Measurements from ENCODE around the gene CAPZA2. TPM values are rescaled to one million over a fixed set of nuclear protein-coding genes. Genes with fewer than 3 reads are reported as not detected.

Gene CAPZA2
- total RNA-seq, 2 donors from 2014 or later: 88.4 to 144 TPM

GRCh38 chr7:116873619-116874018, 11.2 kb downstream of the CAPZA2 start:
- Mint-ChIP-seq H3K27me3 (no peaks in the 10 kb centered on the region), H3K4me3 (peak overlapping the region; percentile 44)

GRCh38 chr7:116876664-116877442, 14.5 kb downstream of the CAPZA2 start:
- DNase-seq (ENCODE audit: low spot score) (no peak), ATAC-seq (no peak)
- Mint-ChIP-seq H3K27me3 (no peaks in the 10 kb centered on the region), H3K36me3 (no peaks in the 10 kb centered on the region), H3K4me1 (ENCODE audit: low read depth in 2 of 2) (peaks cover 20 to 23% of the 10 kb centered on the region in 2 donors), H3K4me3 (no peak overlapping the region), H3K27ac (no peak overlapping the region), H3K9me3 (no peaks in the 10 kb centered on the region)

More at GRCh38 chr7:116873619-116874018, 11.2 kb downstream of the CAPZA2 start:
- Mint-ChIP-seq H3K27ac (peak overlapping the region; percentile 9 to 51), H3K9me3 (no peaks in the 10 kb centered on the region), H3K4me1 (ENCODE audit: low read depth in 2 of 2) (peaks cover 43 to 44% of the 10 kb centered on the region in 2 donors), H3K36me3 (no peaks in the 10 kb centered on the region)
- ATAC-seq (no peak), DNase-seq (ENCODE audit: low spot score) (no peak)

GRCh38 chr7:116877443-116878217, 15.2 kb downstream of the CAPZA2 start:
- Mint-ChIP-seq H3K4me1 (ENCODE audit: low read depth in 2 of 2) (peaks cover 18 to 21% of the 10 kb centered on the region in 2 donors), H3K27ac (no peak overlapping the region), H3K4me3 (no peak overlapping the region), H3K27me3 (no peaks in the 10 kb centered on the region), H3K9me3 (no peaks in the 10 kb centered on the region), H3K36me3 (no peaks in the 10 kb centered on the region)
- ATAC-seq (no peak), DNase-seq (ENCODE audit: low spot score) (no peak)

GRCh38 chr7:116884691-116885090, 22.3 kb downstream of the CAPZA2 start:
- no peaks in the 10 kb centered on the region for H3K36me3 Mint-ChIP-seq
- DNase-seq (ENCODE audit: low spot score) (no peak), ATAC-seq (no peak)
- H3K27me3 Mint-ChIP-seq: no peaks in the 10 kb centered on the region
- H3K4me1 Mint-ChIP-seq (ENCODE audit: low read depth in 2 of 2): peaks cover 21 to 25% of the 10 kb centered on the region in 2 donors
- H3K9me3 Mint-ChIP-seq: no peaks in the 10 kb centered on the region
- no peak overlapping the region for H3K27ac Mint-ChIP-seq
- H3K4me3 Mint-ChIP-seq: no peak overlapping the region

- no peaks in the 10 kb centered on the region for H3K36me3 Mint-ChIP-seq
Observed at GRCh38 chr7:116885724-116886123, 23.3 kb downstream of the CAPZA2 start.

GRCh38 chr7:116886543-116887156, 24.3 kb downstream of the CAPZA2 start:
- Mint-ChIP-seq H3K9me3 (no peaks in the 10 kb centered on the region), H3K4me3 (no peak overlapping the region), H3K27ac (no peak overlapping the region), H3K27me3 (no peaks in the 10 kb centered on the region), H3K36me3 (no peaks in the 10 kb centered on the region), H3K4me1 (ENCODE audit: low read depth in 2 of 2) (peaks cover 20 to 24% of the 10 kb centered on the region in 2 donors)
- DNase-seq (ENCODE audit: low spot score): no peak
- no peak for ATAC-seq

More at GRCh38 chr7:116885724-116886123, 23.3 kb downstream of the CAPZA2 start:
- Mint-ChIP-seq H3K4me3 (no peak overlapping the region), H3K9me3 (no peaks in the 10 kb centered on the region), H3K27me3 (no peaks in the 10 kb centered on the region), H3K27ac (no peak overlapping the region), H3K4me1 (ENCODE audit: low read depth in 2 of 2) (peaks cover 24 to 25% of the 10 kb centered on the region in 2 donors)
- DNase-seq (ENCODE audit: low spot score) (no peak), ATAC-seq (no peak)

GRCh38 chr7:116888895-116889294, 26.5 kb downstream of the CAPZA2 start:
- H3K27me3 Mint-ChIP-seq: no peaks in the 10 kb centered on the region
- H3K27ac Mint-ChIP-seq: peak overlapping the region in 1 of 2 donors; percentile 21
- H3K4me1 Mint-ChIP-seq (ENCODE audit: low read depth in 2 of 2): peaks cover 26 to 27% of the 10 kb centered on the region in 2 donors
- ATAC-seq (no peak), DNase-seq (ENCODE audit: low spot score) (no peak)
- peaks cover 7% of the 10 kb centered on the region for H3K36me3 Mint-ChIP-seq
- no peaks in the 10 kb centered on the region for H3K9me3 Mint-ChIP-seq
- no peak overlapping the region for H3K4me3 Mint-ChIP-seq

GRCh38 chr7:116895849-116896248, 33.5 kb downstream of the CAPZA2 start:
- no peaks in the 10 kb centered on the region for H3K9me3 Mint-ChIP-seq
- peak overlapping the region in 1 of 2 donors; percentile 15 for H3K27ac Mint-ChIP-seq
- DNase-seq (ENCODE audit: low spot score) (no peak), ATAC-seq (no peak)
- no peak overlapping the region for H3K4me3 Mint-ChIP-seq
- no peaks in the 10 kb centered on the region for H3K27me3 Mint-ChIP-seq
- peaks cover 26% of the 10 kb centered on the region for H3K36me3 Mint-ChIP-seq
- peaks cover 13 to 14% of the 10 kb centered on the region in 2 donors for H3K4me1 Mint-ChIP-seq (ENCODE audit: low read depth in 2 of 2)

- H3K9me3 Mint-ChIP-seq: no peaks in the 10 kb centered on the region
- H3K36me3 Mint-ChIP-seq: peaks cover 25% of the 10 kb centered on the region
- ATAC-seq (no peak), DNase-seq (ENCODE audit: low spot score) (no peak)
- H3K4me3 Mint-ChIP-seq: no peak overlapping the region
- H3K27me3 Mint-ChIP-seq: no peaks in the 10 kb centered on the region
- H3K4me1 Mint-ChIP-seq (ENCODE audit: low read depth in 2 of 2): peaks cover 10 to 11% of the 10 kb centered on the region in 2 donors
- H3K27ac Mint-ChIP-seq: no peak overlapping the region
Observed at GRCh38 chr7:116897661-116898060, 35.3 kb downstream of the CAPZA2 start.

GRCh38 chr7:116899308-116899707, 36.9 kb downstream of the CAPZA2 start:
- H3K9me3 Mint-ChIP-seq: no peaks in the 10 kb centered on the region
- peaks cover 29% of the 10 kb centered on the region for H3K36me3 Mint-ChIP-seq
- H3K4me1 Mint-ChIP-seq (ENCODE audit: low read depth in 2 of 2): peaks cover 7 to 13% of the 10 kb centered on the region in 2 donors
- H3K27ac Mint-ChIP-seq: no peak overlapping the region
- no peaks in the 10 kb centered on the region for H3K27me3 Mint-ChIP-seq
- no peak overlapping the region for H3K4me3 Mint-ChIP-seq
- ATAC-seq (no peak), DNase-seq (ENCODE audit: low spot score) (no peak)

GRCh38 chr7:116901143-116901542, 38.8 kb downstream of the CAPZA2 start:
- no peak overlapping the region for H3K27ac Mint-ChIP-seq
- no peak overlapping the region for H3K4me3 Mint-ChIP-seq
- ATAC-seq: no peak
- peaks cover 29% of the 10 kb centered on the region for H3K36me3 Mint-ChIP-seq
- no peaks in the 10 kb centered on the region for H3K27me3 Mint-ChIP-seq
- H3K4me1 Mint-ChIP-seq (ENCODE audit: low read depth in 2 of 2): peaks cover 7 to 11% of the 10 kb centered on the region in 2 donors
- no peak for DNase-seq (ENCODE audit: low spot score)
- H3K9me3 Mint-ChIP-seq: no peaks in the 10 kb centered on the region

- H3K36me3 Mint-ChIP-seq: peaks cover 27% of the 10 kb centered on the region
- DNase-seq (ENCODE audit: low spot score): no peak
- no peak for ATAC-seq
- no peaks in the 10 kb centered on the region for H3K9me3 Mint-ChIP-seq
- H3K4me1 Mint-ChIP-seq (ENCODE audit: low read depth in 2 of 2): peaks cover 5 to 10% of the 10 kb centered on the region in 2 donors
- no peak overlapping the region for H3K27ac Mint-ChIP-seq
- no peak overlapping the region for H3K4me3 Mint-ChIP-seq
- no peaks in the 10 kb centered on the region for H3K27me3 Mint-ChIP-seq
Observed at GRCh38 chr7:116902867-116903266, 40.5 kb downstream of the CAPZA2 start.

GRCh38 chr7:116906391-116906790, 44.0 kb downstream of the CAPZA2 start:
- Mint-ChIP-seq H3K27ac (no peak overlapping the region), H3K9me3 (no peaks in the 10 kb centered on the region), H3K27me3 (no peaks in the 10 kb centered on the region), H3K4me3 (no peak overlapping the region), H3K4me1 (ENCODE audit: low read depth in 2 of 2) (peaks cover 0 to 4% of the 10 kb centered on the region in 2 donors), H3K36me3 (peaks cover 9% of the 10 kb centered on the region)
- ATAC-seq (no peak), DNase-seq (ENCODE audit: low spot score) (no peak)

GRCh38 chr7:116910383-116910782, 48.0 kb downstream of the CAPZA2 start:
- ATAC-seq: no peak
- Mint-ChIP-seq H3K4me1 (ENCODE audit: low read depth in 2 of 2) (peaks cover 0 to 5% of the 10 kb centered on the region in 2 donors), H3K4me3 (no peak overlapping the region), H3K36me3 (peaks cover 13% of the 10 kb centered on the region), H3K9me3 (no peaks in the 10 kb centered on the region), H3K27ac (peak overlapping the region in 1 of 2 donors; percentile 53), H3K27me3 (no peaks in the 10 kb centered on the region)
- no peak for DNase-seq (ENCODE audit: low spot score)

Measured in natural killer cell treated with Interleukin-12 subunit alpha and Interleukin-12 subunit beta and Interleukin-15 and Interleukin-18, amount 100 ng/mL, for 72 hours (primary cell).